SK-N-DZ (cell line): Measurements from ENCODE around the gene CLDN6. TPM values are rescaled to one million over a fixed set of nuclear protein-coding genes. Genes with fewer than 3 reads are reported as not detected.
"Not testable (repeated sequence)": the region's sequence is repeated elsewhere in the genome, so short reads cannot be mapped to it uniquely, and the experiment has no call there.

ENCODE experiments used
- DNase-seq: peaks from one replicate; pipeline ENCODE4 v3.0.0-alpha.2; 2015; ENCODE audit warnings: low spot score
- polyA plus RNA-seq, 2 experiments: library from polyadenylated mRNA; depleted of rRNA; stranded (reverse); fragments of >200 nt; gene quantifications; 2 replicates each; pipeline ENCODE4 v1.2.3, GENCODE V29; 2014

The CLDN6 gene, protein sequence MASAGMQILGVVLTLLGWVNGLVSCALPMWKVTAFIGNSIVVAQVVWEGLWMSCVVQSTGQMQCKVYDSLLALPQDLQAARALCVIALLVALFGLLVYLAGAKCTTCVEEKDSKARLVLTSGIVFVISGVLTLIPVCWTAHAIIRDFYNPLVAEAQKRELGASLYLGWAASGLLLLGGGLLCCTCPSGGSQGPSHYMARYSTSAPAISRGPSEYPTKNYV
- not detected in 2 replicates for polyA plus RNA-seq (2014; cell fraction: cytosol; rRNA removed)
- 0.17 TPM in 1 of 2 replicates, not detected in the other for polyA plus RNA-seq (2014; cell fraction: nucleus; rRNA removed)

DNA sequence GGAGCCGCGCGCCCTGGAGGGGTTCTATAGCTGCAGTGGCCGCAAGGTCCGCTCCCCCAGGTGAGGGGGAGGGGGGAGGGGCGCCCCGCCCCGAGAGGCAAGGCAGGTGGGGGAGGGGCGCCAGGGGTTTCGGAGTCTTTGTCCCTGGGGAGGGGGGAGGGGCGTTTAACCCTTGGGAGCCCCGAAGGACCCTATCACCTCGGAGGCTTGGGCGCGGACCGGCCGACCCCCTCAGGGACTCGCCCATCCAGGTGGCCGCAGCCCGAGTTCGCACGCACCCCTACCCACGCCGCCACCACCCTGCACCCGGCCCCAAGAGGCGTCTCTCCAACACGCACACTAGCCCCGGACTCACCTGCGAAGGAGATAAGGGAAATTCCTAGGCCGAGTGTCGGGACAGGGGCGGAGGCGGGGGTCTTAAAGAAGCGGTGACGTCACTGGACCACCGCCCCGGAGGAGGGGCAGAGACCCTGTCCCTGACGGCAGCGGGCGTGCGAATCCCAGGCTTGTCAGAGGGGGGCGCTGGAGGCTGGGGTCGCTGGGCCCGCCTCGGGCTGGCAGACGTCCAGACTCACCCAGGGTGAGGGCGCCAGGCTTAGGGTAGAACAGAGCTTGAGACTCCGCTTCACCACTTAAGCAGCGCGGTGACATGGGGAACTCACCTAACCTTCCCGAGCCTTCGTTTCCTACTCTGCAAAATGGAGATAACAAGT lies at the start of gene CLDN6:
CLDN6 (minus strand) TSS at position 390 of the 713 bp plus-strand sequence. CDS start 2,162 bp downstream, outside the sequence.
- no peak for DNase-seq

- no peak for DNase-seq
Measured at GRCh38 chr16:3066440-3066748, 48.4 kb upstream of the CLDN6 start.

DNA sequence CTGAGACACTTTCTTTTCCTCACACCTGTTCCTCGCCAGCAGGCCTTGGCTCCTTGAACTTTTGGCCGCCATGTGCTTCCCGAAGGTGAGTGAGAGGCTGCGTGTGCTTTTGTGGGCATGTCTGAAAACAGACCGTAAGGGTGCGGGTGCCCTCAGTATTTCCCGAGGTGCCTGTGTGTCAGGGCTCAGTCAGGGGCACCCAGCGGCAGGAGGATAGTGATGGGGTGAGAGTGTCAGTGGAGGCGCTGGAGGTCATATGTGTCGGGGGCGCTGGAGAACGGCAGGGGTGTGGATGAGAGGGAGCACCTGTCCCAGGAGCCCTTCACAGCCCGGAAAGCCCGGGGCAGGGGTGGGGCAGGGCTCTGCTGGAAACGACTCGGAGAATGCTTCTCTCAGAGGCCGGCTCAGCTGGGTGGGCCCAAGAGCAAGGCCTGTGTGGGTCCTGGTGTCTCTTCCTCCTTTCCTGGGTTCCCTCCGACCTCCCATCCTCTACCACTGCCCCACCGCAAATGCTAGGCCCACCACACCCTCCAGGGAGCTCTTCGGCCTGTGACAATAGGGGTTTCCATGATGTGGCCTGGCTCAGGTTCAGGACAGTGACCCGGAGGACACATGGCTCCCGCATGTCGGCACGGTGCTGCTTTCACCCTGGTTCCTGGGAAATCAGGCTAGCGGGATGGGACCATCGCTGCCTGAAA lies 47.9 kb upstream of the CLDN6 start:
- DNase-seq, result no peak

- no peak for DNase-seq
Measured at GRCh38 chr16:3065069-3065741, 47.2 kb upstream of the CLDN6 start, which contains the start of gene IL32. IL32 (plus strand) TSS chr16:3065640; CDS start chr16:3065812, 172 bp downstream.

- no peak for DNase-seq
Measured at GRCh38 chr16:3063625-3064386, 45.8 kb upstream of the CLDN6 start.

DNA sequence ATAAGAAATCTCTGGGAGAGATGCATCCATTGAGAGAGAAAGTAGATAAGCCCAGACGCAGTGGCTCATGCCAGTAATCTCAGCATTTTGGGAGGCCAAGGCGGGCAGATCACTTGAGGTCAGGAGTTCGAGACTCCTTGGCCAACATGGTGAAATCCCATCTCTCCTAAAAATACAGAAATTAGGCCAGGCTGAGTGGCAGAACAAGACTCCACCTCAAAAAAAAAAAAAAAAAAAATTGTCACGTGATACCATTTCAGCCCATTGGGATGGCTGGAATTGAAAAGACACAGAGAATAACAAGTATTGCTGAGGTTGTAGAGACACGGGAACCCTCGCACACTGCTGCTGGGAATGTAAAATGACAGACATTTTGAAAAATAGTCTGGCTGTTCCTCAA lies 44.6 kb upstream of the CLDN6 start:
- DNase-seq, result no peak

GRCh38 chr16:3060339-3061127 lies 42.5 kb upstream of the CLDN6 start:
- DNase-seq, result no peak

DNA sequence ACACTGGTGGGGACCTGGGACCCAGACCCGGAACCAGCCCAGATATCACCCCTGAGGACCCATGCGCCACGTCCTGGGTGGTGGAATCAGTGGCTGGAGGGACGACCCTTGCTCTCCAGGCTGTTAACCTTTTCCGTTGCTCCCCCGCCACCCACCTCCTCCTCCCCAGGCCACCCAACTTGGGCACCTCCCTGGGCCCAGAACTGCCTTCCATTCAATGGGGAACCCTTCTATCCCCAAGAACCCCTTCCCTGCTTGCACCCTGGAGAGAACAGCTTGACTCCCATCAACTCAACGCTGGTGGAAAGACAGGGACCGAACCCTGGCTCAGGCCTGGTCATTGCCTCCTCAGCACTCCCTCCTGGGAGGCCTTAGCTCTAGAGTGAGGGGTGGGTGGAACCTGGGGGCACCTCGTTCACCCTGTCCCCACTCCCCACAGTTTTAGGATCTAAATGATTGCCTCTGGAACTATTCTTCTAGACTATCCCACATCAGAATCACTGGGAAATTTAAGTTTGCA lies 41.8 kb upstream of the CLDN6 start:
- no peak for DNase-seq

GRCh38 chr16:3059041-3059722 lies 41.2 kb upstream of the CLDN6 start:
- DNase-seq, result peak; percentile 85

DNA sequence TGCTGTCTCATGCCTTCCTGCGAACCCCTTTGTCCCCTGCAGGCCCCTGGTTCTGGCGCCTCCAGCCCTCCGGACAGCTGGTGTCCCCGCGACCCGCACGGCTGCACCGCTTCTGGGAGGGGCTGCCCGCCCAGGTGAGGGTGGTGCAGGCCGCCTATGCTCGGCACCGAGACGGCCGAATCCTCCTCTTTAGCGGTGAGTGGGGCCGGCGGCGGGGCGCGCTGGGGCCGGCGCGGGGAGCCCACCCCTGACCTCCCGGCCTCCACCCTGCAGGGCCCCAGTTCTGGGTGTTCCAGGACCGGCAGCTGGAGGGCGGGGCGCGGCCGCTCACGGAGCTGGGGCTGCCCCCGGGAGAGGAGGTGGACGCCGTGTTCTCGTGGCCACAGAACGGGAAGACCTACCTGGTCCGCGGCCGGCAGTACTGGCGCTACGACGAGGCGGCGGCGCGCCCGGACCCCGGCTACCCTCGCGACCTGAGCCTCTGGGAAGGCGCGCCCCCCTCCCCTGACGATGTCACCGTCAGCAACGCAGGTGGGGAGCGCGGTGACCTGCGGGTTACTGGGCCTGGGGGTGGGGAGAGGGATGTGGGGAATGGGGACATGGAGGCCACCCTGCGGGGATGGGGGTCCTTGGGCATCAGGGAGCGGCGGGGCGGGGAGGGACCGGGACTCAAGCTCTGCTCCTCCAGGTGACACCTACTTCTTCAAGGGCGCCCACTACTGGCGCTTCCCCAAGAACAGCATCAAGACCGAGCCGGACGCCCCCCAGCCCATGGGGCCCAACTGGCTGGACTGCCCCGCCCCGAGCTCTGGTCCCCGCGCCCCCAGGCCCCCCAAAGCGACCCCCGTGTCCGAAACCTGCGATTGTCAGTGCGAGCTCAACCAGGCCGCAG lies 40.4 kb upstream of the CLDN6 start:
- peak; percentile 54 for DNase-seq

DNA sequence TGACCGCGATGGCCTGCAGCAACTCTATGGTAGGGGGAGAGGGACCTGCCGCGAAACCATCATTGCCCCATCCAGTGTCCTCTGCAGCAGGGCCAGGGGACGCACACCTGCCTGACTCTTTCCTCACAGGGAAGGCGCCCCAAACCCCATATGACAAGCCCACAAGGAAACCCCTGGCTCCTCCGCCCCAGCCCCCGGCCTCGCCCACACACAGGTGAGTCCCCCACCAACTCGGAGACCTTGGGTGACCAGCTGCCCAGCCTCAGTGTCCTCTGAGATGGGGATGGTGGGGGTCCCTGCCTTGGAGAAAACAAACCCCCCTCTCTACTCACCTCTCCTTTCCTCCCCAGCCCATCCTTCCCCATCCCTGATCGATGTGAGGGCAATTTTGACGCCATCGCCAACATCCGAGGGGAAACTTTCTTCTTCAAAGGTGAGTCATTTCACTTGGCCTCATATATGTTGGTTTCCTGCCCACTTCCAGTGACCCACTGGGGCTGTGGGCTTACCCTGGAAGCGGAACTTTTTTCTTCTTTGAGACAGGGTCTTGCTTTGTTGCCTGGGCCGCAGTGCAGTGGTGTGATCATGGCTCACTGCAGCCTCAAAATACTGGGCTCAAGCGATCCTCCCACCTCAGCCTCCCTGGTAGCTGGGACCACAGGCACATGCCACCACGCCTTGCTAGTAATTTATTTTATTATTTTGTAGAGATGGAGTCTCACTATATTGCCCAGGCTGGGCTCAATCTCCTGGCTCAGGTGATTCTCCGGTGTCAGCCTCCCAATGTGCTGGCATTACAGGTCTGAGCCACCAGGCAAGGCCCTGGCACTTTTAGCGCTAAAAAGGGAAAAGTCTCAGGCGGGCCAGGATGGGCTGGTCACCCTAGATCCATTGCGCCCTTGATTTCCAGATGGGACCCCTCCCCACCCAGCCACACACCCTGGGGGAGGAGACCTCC lies 39.5 kb upstream of the CLDN6 start:
- no peak for DNase-seq

DNA sequence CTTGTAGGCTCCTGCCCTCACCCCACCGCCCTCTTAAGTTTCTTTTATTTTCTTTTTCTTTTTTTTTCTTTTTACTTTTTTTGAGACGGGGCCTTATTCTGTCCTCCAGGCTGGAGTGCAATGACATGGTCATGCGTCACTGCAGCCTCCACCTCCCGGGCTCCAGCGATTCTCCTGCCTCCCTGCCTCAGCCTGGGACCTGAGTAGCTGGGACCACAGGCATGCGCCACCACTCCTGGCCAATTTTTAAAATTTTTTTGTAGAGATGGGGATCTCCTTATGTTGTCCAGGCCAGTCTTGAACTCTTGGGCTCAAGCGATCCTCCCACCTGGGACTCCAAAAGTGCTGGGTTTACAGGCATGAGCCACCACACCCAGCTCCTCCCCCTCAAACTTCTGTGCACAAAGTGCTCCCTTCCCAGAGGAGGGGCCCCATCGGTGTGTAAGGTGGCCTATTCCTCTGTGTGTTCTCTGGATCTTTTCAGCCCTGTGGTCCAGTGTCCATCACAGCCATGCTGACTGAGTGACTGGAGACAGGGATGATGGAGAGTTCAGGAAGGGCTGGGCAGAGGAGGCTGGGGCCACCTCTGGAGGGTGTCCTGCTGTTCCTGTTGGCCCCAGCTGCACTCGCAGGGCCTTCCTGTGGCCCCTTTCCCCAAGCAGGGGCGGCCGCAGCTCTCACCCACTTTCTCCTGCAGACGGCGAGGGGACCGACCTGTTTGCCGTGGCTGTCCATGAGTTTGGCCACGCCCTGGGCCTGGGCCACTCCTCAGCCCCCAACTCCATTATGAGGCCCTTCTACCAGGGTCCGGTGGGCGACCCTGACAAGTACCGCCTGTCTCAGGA lies 38.6 kb upstream of the CLDN6 start:
- no peak for DNase-seq

DNA sequence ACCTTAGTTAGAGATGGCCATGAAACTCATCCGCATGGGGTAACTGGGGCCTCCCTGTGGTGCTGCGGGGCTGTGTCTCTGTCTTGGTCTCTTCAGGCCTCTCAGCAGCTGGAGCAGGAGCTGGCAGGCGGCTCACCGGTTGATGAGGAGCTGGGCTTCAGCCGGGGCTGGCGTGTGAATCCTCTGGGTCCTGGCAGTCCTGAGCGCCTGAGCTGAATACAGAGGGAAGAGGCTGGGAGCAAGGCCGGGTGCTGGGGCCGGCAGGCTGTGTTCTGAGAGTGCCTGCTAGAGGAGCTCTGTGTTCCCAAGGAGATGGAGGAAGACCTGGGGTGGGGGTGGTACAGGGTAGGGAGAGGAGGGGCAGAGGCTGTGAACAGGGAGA lies 37.7 kb upstream of the CLDN6 start:
- not testable (repeated sequence) for DNase-seq

DNA sequence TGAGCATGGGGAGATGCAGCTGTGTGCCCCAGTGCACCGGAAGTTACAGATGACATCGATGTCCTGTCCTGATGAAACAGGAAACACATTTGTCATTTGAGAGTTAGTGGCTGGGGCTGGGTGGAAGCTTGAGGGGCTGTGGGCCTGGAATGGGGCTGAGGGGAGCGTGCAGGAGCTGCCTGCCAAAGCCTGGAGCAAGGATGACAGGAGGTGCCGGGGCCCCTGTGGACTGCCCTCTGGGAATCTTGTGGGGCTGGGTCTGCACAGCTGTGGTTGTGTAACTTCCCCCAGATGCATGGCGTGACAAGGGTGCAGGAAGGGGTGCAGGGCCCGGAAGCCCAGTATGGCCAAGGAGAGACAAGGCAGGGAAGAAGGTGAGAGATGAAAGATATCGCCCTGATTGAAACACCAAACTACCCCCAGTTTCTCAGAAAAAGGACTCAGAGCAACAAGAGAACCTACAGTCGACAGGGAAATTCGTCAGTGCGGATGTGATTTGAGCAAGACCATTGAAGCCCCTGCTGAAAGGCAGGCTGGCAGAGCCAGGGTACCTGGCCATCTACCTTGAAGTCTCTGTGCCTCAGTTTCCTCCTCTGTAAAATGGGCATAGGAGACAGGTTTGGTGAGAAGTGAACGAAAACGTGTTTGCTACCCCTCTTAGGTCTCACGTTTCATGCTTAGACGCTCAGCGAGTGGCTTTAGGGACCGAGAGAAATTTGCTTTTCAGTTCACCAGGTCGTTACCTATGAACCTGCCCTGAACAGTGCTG lies 37.2 kb upstream of the CLDN6 start:
- DNase-seq, result no peak

DNA sequence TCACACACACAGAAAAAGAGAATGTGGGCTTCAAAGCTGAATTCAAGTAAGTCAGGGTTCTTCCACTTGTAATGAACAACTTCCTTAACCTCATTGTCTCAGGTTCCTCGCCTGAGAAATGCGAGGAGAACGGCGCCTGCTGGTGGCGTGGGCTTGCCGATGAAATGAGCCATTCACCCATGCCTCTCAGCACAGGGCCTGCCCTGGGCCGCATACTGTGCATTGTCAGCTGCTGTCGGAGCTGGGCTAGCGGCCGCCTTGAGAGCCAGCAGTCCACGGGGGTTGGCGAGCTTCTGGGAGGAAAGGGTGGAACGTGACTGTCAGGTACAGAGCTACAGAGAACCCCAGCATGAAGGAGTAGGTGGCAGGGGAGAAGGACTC lies 35.3 kb upstream of the CLDN6 start:
- DNase-seq, result not testable (repeated sequence)
